Mononuclear cell (primary cell): ENCODE results near the gene TTC28. TPM values are rescaled to one million over a fixed set of nuclear protein-coding genes. Genes with fewer than 3 reads are reported as not detected.
"Not testable (repeated sequence)": the region's sequence is repeated elsewhere in the genome, so short reads cannot be mapped to it uniquely, and the experiment has no call there.

ENCODE experiments used
- H3K27me3 ChIP-seq: 2 replicates; pipeline ENCODE4 v1.6.0; 2011; ENCODE audit warnings: low read length, control low read depth; ENCODE audit not compliant: insufficient read depth
- H3K4me1 ChIP-seq: 2 replicates; pipeline ENCODE4 v1.5.1; 2011; ENCODE audit warnings: mild to moderate bottlenecking, low read length, control low read depth; ENCODE audit not compliant: insufficient read depth
- H3K4me3 ChIP-seq: 2 replicates; pipeline ENCODE4 v1.5.1; 2011; ENCODE audit warnings: mild to moderate bottlenecking, low read length, moderate library complexity
- H3K9me3 ChIP-seq: 2 replicates; pipeline ENCODE4 v1.5.1; 2011; ENCODE audit warnings: low read depth, mild to moderate bottlenecking, control low read depth, low read length
- total RNA-seq: library from RNA; depleted of rRNA; stranded (reverse); fragments of >200 nt; gene quantifications from one replicate; pipeline ENCODE4 v1.2.3, GENCODE V29; 2012

TTC28 gene
- total RNA-seq, 1 donor = 1.5 TPM

GRCh38 chr22:28529144-28529543, 150.5 kb downstream of the TTC28 start:
- H3K27me3 ChIP-seq, H3K4me1 ChIP-seq, H3K4me3 ChIP-seq, H3K9me3 ChIP-seq: not testable (repeated sequence)

DNA sequence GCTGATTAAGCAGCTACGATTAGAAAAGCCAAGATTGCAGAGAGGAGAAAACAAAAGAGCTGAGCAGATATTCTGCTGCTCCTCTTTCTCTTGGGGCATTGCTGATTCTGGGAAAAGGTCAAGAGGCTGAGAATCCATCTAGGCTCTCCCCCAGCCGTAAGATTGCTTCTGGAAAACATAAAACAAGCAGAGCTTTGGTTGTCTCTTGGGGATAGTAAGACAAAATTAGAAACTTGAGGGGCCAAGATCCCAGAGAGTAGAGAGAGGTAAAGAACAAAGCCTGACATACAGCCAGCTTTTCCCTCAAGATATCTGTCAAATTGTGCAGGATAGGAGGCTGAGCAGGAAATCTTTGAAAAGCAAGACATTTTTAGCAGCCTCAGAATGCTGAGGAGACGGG, 158.2 kb downstream of the TTC28 start:
- H3K4me1 ChIP-seq = no peaks in the 10 kb centered on the region
- H3K27me3 ChIP-seq = no peaks in the 10 kb centered on the region
- no peak overlapping the region for H3K4me3 ChIP-seq
- no peaks in the 10 kb centered on the region for H3K9me3 ChIP-seq

DNA sequence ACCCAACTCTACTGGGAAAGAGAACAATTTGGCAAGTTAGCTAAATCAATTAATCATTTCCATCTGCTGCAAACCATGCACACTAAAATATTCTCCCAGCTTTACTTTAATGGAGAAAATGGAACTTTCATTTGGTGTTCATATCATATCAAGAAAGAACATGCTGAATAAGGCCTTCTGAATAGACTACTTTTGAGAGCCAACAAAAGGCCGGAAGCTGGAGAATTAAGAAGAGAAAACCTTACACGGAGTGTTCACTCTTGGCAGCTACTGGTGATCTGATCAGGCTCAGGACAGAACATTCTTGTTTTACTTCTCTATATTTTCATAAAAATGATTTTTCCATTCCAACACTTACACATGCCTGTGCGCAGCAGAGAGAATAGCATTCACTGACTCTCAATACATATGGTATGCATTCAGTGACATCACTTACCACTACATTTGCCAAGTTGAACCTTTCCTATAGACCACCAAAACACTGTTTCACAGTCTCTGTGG, 165.3 kb downstream of the TTC28 start:
- Histone ChIP-seq H3K9me3 (no peaks in the 10 kb centered on the region), H3K27me3 (no peaks in the 10 kb centered on the region), H3K4me1 (no peaks in the 10 kb centered on the region), H3K4me3 (no peak overlapping the region)

GRCh38 chr22:28512387-28512786, 167.3 kb downstream of the TTC28 start:
- H3K27me3 ChIP-seq, H3K4me3 ChIP-seq, H3K9me3 ChIP-seq, H3K4me1 ChIP-seq: not testable (repeated sequence)

DNA sequence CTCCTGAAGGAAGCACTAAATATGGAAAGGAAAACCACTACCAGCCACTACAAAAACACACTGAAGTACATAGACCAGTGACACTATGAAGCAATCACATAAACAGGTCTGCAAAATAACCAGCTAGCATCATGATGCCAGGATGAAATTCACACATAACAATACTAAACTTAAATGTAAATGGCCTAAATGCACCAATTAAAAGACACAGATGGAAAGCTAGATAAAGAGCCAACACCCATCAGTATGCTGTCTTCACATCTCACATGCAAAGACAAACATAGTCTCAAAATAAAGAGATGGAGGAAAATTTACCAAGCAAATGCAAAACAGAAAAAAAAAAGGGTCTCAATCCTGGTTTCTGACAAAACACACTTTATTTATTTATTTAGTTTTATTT, 171.7 kb downstream of the TTC28 start:
- Histone ChIP-seq H3K9me3 (no peaks in the 10 kb centered on the region), H3K4me3 (no peak overlapping the region), H3K4me1 (no peaks in the 10 kb centered on the region), H3K27me3 (no peaks in the 10 kb centered on the region)

DNA sequence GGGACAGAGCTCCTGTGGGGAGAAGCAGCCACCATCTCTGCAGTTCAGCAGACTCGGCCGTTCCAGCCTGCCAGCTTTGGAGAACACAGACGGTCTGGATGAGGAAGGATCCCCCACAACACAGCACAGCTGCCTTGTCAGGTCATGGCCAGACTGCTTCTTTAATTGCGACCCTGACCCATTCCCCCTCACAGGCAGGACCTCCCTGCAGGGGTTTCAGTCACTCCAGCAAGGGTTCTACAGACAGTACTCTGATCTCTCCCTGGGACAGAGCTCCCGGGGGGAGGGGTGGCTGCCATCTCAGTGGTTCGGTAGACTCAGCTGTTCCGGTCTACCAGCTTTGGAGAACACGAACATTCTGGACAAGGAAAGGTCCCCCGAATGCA, 173.5 kb downstream of the TTC28 start:
- Histone ChIP-seq H3K4me3 (no peak overlapping the region), H3K27me3 (no peaks in the 10 kb centered on the region)

DNA sequence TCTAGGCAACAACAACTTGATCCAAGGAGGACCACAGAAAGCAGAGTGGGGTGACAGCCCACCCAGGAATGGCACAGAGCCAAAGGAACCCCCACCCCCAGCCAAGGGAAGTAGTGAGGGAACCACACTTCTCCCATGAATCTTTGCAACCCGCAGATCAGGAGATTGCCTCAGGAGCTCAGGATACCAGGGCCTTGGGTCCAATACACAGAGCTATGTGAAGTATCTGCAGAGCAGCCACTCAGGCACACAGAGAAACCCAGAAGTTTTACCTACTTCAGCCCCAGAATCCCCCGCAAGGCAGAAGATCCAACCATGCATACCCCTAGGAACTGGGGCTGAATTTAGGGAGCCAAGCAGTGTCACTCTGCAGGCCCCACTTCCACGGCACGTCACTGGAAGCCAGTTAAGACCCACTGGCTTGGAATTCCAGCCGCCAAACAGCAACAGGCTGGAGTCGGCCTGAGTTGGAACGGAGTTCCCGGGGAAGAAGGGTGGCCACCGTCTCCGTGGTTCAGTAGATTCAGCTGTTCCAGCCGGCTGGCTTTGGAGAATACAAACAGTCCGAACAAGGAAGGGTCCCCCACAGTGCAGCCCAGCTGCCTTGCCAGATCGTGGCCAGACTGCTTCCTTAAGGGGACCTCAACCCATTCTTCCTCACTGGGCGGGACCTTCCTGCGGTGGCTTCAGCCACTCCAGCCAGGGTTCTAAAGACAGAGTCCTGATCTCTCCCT, 174.1 kb downstream of the TTC28 start:
- Histone ChIP-seq H3K27me3 (no peaks in the 10 kb centered on the region), H3K4me3 (no peak overlapping the region), H3K4me1 (no peaks in the 10 kb centered on the region), H3K9me3 (no peaks in the 10 kb centered on the region)

More for the DNA sequence above, 173.5 kb downstream of the TTC28 start:
- Histone ChIP-seq H3K4me1 (no peaks in the 10 kb centered on the region), H3K9me3 (no peaks in the 10 kb centered on the region)

DNA sequence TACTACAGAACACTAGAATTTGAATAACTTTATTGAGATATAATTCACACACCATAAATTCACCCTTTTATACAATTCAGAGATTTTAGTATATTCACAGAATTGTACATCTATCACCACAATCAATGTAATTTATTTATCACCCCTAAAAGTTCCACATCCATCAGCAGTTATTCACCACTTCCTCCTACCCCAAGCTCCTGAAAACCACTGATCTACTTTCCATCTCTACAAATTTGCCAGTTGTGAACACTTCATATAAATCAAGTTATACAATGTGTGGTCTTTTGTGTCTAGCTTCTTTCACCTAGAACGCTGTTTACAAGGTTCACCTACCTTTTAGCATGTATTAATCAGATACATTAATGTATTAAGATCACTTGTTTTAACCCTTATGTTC, 179.6 kb downstream of the TTC28 start:
- H3K9me3 ChIP-seq = no peaks in the 10 kb centered on the region
- H3K4me3 ChIP-seq = no peak overlapping the region
- H3K27me3 ChIP-seq = no peaks in the 10 kb centered on the region
- H3K4me1 ChIP-seq = no peaks in the 10 kb centered on the region

GRCh38 chr22:28498044-28498443, 181.6 kb downstream of the TTC28 start:
- H3K9me3 ChIP-seq = no peaks in the 10 kb centered on the region
- no peaks in the 10 kb centered on the region for H3K4me1 ChIP-seq
- no peaks in the 10 kb centered on the region for H3K27me3 ChIP-seq
- no peak overlapping the region for H3K4me3 ChIP-seq

DNA sequence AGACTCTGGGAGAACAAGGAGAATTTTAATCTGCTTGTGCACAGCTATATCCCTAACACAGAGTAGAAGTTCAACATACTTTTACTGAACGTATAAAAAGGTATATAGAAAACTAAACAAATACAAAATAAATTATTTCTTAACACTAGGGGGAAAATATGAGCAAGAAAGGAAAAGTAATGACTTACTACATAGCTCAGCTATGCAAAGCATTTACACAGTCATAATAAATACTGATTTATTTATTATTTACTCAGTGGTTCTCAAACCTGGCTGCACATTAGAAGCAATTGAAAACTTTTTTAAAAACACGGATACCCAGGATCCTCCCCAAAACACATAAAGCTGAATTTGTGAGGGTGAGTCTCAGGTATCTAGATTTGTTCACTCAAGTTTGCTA, 182.5 kb downstream of the TTC28 start:
- H3K9me3 ChIP-seq = no peaks in the 10 kb centered on the region
- no peaks in the 10 kb centered on the region for H3K27me3 ChIP-seq
- no peak overlapping the region for H3K4me3 ChIP-seq
- H3K4me1 ChIP-seq = no peaks in the 10 kb centered on the region

GRCh38 chr22:28491289-28491688, 188.4 kb downstream of the TTC28 start:
- not testable (repeated sequence) for H3K4me3 ChIP-seq, H3K4me1 ChIP-seq, H3K27me3 ChIP-seq, H3K9me3 ChIP-seq

- H3K4me3 ChIP-seq = no peak overlapping the region
- H3K9me3 ChIP-seq = no peaks in the 10 kb centered on the region
- H3K27me3 ChIP-seq = no peaks in the 10 kb centered on the region
- H3K4me1 ChIP-seq = no peaks in the 10 kb centered on the region
Measured at GRCh38 chr22:28488825-28489224, 190.8 kb downstream of the TTC28 start.

DNA sequence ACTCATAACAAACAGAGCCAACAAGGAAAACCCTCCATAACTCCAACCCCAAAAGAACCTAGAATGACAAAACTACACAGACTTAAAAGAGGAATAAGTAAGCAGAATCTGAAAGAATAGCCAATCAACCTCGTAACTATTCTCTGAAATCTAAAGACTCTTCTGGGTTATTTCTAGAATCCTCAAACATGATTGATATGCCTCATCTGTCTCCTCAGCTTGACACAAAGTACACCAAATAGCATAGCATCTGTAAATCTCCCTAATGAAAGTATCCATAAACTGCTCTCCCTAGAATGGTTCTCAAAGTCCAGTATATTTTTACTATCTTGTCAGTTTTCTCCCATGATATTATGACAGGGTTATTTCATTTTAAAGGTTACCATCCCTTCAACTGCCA, 195.0 kb downstream of the TTC28 start:
- Histone ChIP-seq H3K4me3 (no peak overlapping the region), H3K4me1 (no peaks in the 10 kb centered on the region), H3K9me3 (no peaks in the 10 kb centered on the region), H3K27me3 (no peaks in the 10 kb centered on the region)

GRCh38 chr22:28481725-28482124, 197.9 kb downstream of the TTC28 start:
- Histone ChIP-seq H3K9me3 (no peaks in the 10 kb centered on the region), H3K27me3 (no peaks in the 10 kb centered on the region), H3K4me3 (no peak overlapping the region), H3K4me1 (no peaks in the 10 kb centered on the region)

GRCh38 chr22:28480000-28480715, 199.5 kb downstream of the TTC28 start:
- H3K4me3 ChIP-seq = no peak overlapping the region
- no peaks in the 10 kb centered on the region for H3K27me3 ChIP-seq
- no peaks in the 10 kb centered on the region for H3K4me1 ChIP-seq
- no peaks in the 10 kb centered on the region for H3K9me3 ChIP-seq

DNA sequence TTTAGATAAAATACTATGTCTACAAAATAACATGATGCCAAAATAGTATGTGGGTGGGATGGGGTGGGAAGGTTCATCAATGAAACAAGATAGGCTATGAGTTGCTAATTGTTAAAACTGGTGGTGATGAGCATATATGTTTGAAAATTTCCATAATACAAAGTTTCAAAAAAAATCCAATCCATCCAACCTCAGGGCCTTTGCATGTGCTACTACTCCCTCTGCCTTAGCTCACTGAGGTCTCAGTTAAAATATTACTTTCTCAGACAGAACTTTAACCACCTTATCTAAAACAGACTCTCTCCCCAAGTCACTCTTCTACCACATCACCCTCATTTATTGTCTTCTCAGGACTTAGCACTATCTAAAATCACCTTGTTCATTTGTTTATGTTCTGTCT, 201.1 kb downstream of the TTC28 start:
- Histone ChIP-seq H3K4me1 (no peaks in the 10 kb centered on the region), H3K4me3 (no peak overlapping the region), H3K27me3 (no peaks in the 10 kb centered on the region), H3K9me3 (no peaks in the 10 kb centered on the region)
